Kidney (tissue), 14 donors: ENCODE data around the gene ALG11. TPM values are rescaled to one million over a fixed set of nuclear protein-coding genes. Genes with fewer than 3 reads are reported as not detected.
A peak's percentile ranks its signal among the peaks of the same experiment; 100 is the strongest.
"Not testable (repeated sequence)": the region's sequence is repeated elsewhere in the genome, so short reads cannot be mapped to it uniquely, and the experiment has no call there.

Source experiments
- DNase-seq, 5 donors: peaks; one replicate each; pipeline ENCODE4 v3.0.0-alpha.2; 2013 to 2020
- FAIRE-seq: peaks from 2 replicates; lab custom pipeline; 2012; peaks lifted over from hg19 to GRCh38; lab: Jason Lieb, UNC
- H3K27ac ChIP-seq, 2 donors: one replicate each; pipeline ENCODE4 v1.7.0; 2013; ENCODE audit warnings: low read depth in 2 of 2, low read length in 2 of 2, inconsistent platforms in 1 of 2
- H3K27me3 ChIP-seq: one replicate; pipeline ENCODE4 v1.7.1; 2013; ENCODE audit warnings: low read length, inconsistent platforms; ENCODE audit not compliant: control insufficient read depth, insufficient read depth
- H3K36me3 ChIP-seq, 3 donors: one replicate each; pipeline versions ENCODE4 v1.7.0 to v1.7.1; 2013; ENCODE audit warnings: low read length in 3 of 3, control low read depth in 1 of 3, inconsistent platforms in 1 of 3; ENCODE audit not compliant: insufficient read depth in 3 of 3, control insufficient read depth in 2 of 3
- H3K4me1 ChIP-seq, 3 donors: one replicate each; pipeline versions ENCODE4 v1.7.0 to v1.7.1; 2013; ENCODE audit warnings: low read length in 3 of 3, inconsistent platforms in 1 of 3, low read depth in 1 of 3; ENCODE audit not compliant: control insufficient read depth in 2 of 3, insufficient read depth in 2 of 3
- H3K4me3 ChIP-seq, 3 donors: one replicate each; pipeline versions ENCODE4 v1.7.0 to v1.8.1; 2013; ENCODE audit warnings: low read length in 3 of 3, control low read depth in 1 of 3, inconsistent platforms in 1 of 3
- H3K9ac ChIP-seq, 3 donors: one replicate each; pipeline versions ENCODE4 v1.7.0 to v1.7.1; 2013; ENCODE audit warnings: low read length in 3 of 3, control low read depth in 1 of 3, inconsistent platforms in 1 of 3
- H3K9me3 ChIP-seq, 3 donors: one replicate each; pipeline versions ENCODE4 v1.7.0 to v1.7.1; 2013; ENCODE audit warnings: low read length in 3 of 3, control low read depth in 1 of 3, inconsistent platforms in 1 of 3; ENCODE audit not compliant: control insufficient read depth in 2 of 3, insufficient read depth in 1 of 3
- CTCF ChIP-seq: IDR thresholded peaks from 3 replicates; pipeline ENCODE4 v1.5.1; 2012; ENCODE audit warnings: mild to moderate bottlenecking, moderate library complexity, borderline replicate concordance; ENCODE audit not compliant: insufficient read depth; ENCODE audit errors: extremely low read depth
- intact Hi-C: fragments of 100-400 bp; cut with DNase I; formaldehyde crosslinking; loops from one replicate; pipeline ENCODE4 v1.11.1; 2022
- polyA plus RNA-seq: library from polyadenylated mRNA; stranded (reverse); fragments of 350-450 nt; fragmentation: Illumina TruSeq; extraction: RNeasy Lipid Tissue Mini Kit (QIAGEN cat#74804); gene quantifications from one replicate; pipeline ENCODE4 v1.2.3, GENCODE V29; 2014; ENCODE audit warnings: low read depth, low replicate concordance; ENCODE audit not compliant: insufficient read depth
- total RNA-seq: library from RNA; stranded (reverse); fragmentation: NEBNext Ultra II Directional; extraction: Animal tissue kit (Norgen Biotek cat#: 25700); gene quantifications from one replicate; pipeline ENCODE4 v1.2.1, GENCODE V29; 2021
- donor health status: control.
- donor health status: control.
- donor health status: control.
- donor health status: control.
- donor health status: control.
- donor health status: DM: yes; HTN: yes; CAD: no.
- donor health status: Normal renal cell carcinoma (clear cell type).

ALG11 gene
- total and polyA plus RNA-seq, 2 donors from 2014 or later = 3.1 to 39.5 TPM

DNA sequence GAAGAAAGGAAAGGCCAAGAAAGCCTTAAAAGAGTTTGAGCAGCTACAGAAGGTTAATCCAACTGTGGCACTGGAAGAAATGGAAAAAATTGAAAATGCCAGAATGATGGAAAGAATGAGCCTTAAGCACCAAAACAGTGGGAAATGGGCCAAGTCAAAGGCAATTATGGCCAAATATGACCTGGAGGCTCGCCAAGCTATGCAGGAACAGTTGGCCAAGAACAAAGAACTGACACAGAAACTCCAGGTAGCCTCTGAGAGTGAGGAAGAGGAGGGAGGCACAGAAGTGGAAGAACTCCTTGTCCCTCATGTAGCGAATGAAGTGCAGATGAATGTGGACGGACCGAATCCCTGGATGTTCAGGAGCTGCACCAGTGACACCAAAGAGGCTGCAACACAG lies 17.4 kb downstream of the ALG11 start:
- no peak for FAIRE-seq
- Histone ChIP-seq H3K27ac (no peak overlapping the region), H3K9ac (no peak overlapping the region), H3K9me3 (no peaks in the 10 kb centered on the region), H3K4me3 (no peak overlapping the region), H3K27me3 (no peaks in the 10 kb centered on the region), H3K36me3 (peaks cover 4 to 11% (median 5%) of the 10 kb centered on the region in 3 donors), H3K4me1 (peaks cover 0 to 6% (median 0%) of the 10 kb centered on the region in 3 donors)
- TF ChIP-seq CTCF = no peak
- DNase-seq = no peak
- intact Hi-C loops = no loop called here

DNA sequence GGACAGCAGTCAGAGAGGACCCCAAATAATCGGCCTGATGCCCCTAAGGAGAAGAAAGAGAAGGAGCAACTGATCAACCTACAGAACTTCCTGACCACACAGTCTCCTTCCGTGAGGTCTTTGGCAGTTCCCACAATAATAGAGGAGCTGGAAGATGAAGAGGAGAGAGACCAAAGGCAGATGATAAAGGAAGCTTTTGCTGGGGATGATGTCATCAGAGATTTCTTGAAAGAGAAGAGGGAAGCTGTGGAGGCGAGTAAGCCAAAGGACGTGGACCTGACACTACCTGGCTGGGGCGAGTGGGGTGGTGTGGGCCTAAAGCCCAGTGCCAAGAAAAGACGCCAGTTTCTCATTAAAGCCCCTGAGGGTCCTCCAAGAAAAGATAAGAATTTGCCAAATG lies 18.2 kb downstream of the ALG11 start:
- H3K4me3 ChIP-seq, H3K27me3 ChIP-seq, DNase-seq, H3K4me1 ChIP-seq, H3K9me3 ChIP-seq, H3K36me3 ChIP-seq, H3K9ac ChIP-seq, FAIRE-seq, H3K27ac ChIP-seq, intact Hi-C loops: not testable (repeated sequence)

- no peak for TF ChIP-seq CTCF
- FAIRE-seq = no peak
- intact Hi-C loops = no loop called here
Observed at GRCh38 chr13:52033039-52033438, 20.8 kb downstream of the ALG11 start.

GRCh38 chr13:52034616-52035226 lies 22.5 kb downstream of the ALG11 start:
- TF ChIP-seq CTCF = no peak
- intact Hi-C loops = no loop called here
- H3K9ac ChIP-seq = no peak overlapping the region
- H3K27me3 ChIP-seq = no peaks in the 10 kb centered on the region
- H3K27ac ChIP-seq = no peak overlapping the region
- H3K36me3 ChIP-seq = no peaks in the 10 kb centered on the region
- H3K4me3 ChIP-seq = no peak overlapping the region
- FAIRE-seq = no peak
- peak in 1 of 5 donors; percentile 44 for DNase-seq
- no peaks in the 10 kb centered on the region for H3K9me3 ChIP-seq
- H3K4me1 ChIP-seq = no peaks in the 10 kb centered on the region

More at GRCh38 chr13:52033039-52033438, 20.8 kb downstream of the ALG11 start:
- H3K27ac ChIP-seq = no peak overlapping the region
- H3K9me3 ChIP-seq = no peaks in the 10 kb centered on the region
- peaks cover 0 to 4% (median 3%) of the 10 kb centered on the region in 3 donors for H3K36me3 ChIP-seq
- H3K9ac ChIP-seq = no peak overlapping the region
- DNase-seq = no peak
- no peak overlapping the region for H3K4me3 ChIP-seq
- no peaks in the 10 kb centered on the region for H3K4me1 ChIP-seq
- H3K27me3 ChIP-seq = no peaks in the 10 kb centered on the region
